Loucy (cell line): Measurements from ENCODE around the gene MYOZ2.

Experiments
- H2AFZ ChIP-seq: fragments of 200-600 bp; sonication (generic); 2 replicates; pipeline ENCODE4 v1.6.0; 2016; ENCODE audit warnings: antibody characterized with exemption, mild to moderate bottlenecking, low read length, moderate library complexity
- H3F3A ChIP-seq: fragments of 200-600 bp; 2 replicates; pipeline ENCODE4 v1.6.0; 2016; ENCODE audit warnings: antibody characterized with exemption, low read depth, mild to moderate bottlenecking
- H3K27me3 ChIP-seq: fragments of 200-600 bp; sonication (generic); 2 replicates; pipeline ENCODE4 v1.6.1; 2014; ENCODE audit warnings: low read length, mild to moderate bottlenecking; ENCODE audit not compliant: insufficient read depth, poor library complexity, severe bottlenecking
- H3K36me3 ChIP-seq: fragments of 200-600 bp; sonication (generic); 2 replicates; pipeline ENCODE4 v1.6.1; 2016; ENCODE audit warnings: low read length; ENCODE audit not compliant: insufficient read depth
- H3K4me1 ChIP-seq: fragments of 200-600 bp; sonication (generic); 2 replicates; pipeline ENCODE4 v1.5.1; 2014; ENCODE audit warnings: low read length, mild to moderate bottlenecking; ENCODE audit not compliant: insufficient read depth, poor library complexity, severe bottlenecking
- H3K4me2 ChIP-seq: fragments of 200-600 bp; sonication (generic); 2 replicates; pipeline ENCODE4 v1.6.0; 2014; ENCODE audit warnings: antibody characterized with exemption, low read length, low read depth, mild to moderate bottlenecking; ENCODE audit not compliant: poor library complexity, severe bottlenecking
- H3K4me3 ChIP-seq: fragments of 200-600 bp; sonication (generic); 2 replicates; pipeline ENCODE4 v1.5.1; 2014; ENCODE audit warnings: low read length, mild to moderate bottlenecking, mixed read lengths; ENCODE audit not compliant: poor library complexity, severe bottlenecking
- H3K79me2 ChIP-seq: fragments of 200-600 bp; sonication (generic); 2 replicates; pipeline ENCODE4 v1.6.1; 2014; ENCODE audit warnings: low read length; ENCODE audit not compliant: insufficient read depth
- H3K9ac ChIP-seq: fragments of 200-600 bp; sonication (generic); 2 replicates; pipeline ENCODE4 v1.6.0; 2014; ENCODE audit warnings: mild to moderate bottlenecking, low read depth, low read length, moderate library complexity; ENCODE audit not compliant: poor library complexity, severe bottlenecking
- H3K9me2 ChIP-seq: fragments of 200-600 bp; sonication (generic); replicated peaks from 2 replicates; pipeline ENCODE4 v1.6.1; 2016; ENCODE audit warnings: low read depth, low read length, mixed read lengths
- H3K9me3 ChIP-seq: fragments of 200-600 bp; sonication (generic); 2 replicates; pipeline ENCODE4 v1.6.1; 2014; ENCODE audit warnings: mild to moderate bottlenecking, antibody characterized with exemption, low read length, low read depth; ENCODE audit not compliant: insufficient read depth
- H4K20me1 ChIP-seq: fragments of 200-600 bp; sonication (generic); 2 replicates; pipeline ENCODE4 v1.6.0; 2014; ENCODE audit warnings: antibody characterized with exemption, low read length, mild to moderate bottlenecking; ENCODE audit not compliant: insufficient read depth, poor library complexity, severe bottlenecking
- CTCF ChIP-seq: fragments of 200-600 bp; sonication (generic); conservative IDR thresholded peaks from 2 replicates; pipeline ENCODE4 v1.5.1; 2014; ENCODE audit warnings: mild to moderate bottlenecking, antibody characterized with exemption, low read length
- EZH2phosphoT487 ChIP-seq: fragments of 200-600 bp; IDR thresholded peaks from 2 replicates; pipeline ENCODE4 v1.6.1; 2018; ENCODE audit warnings: antibody characterized with exemption, mild to moderate bottlenecking, moderate library complexity, borderline replicate concordance

MYOZ2 gene

GRCh38 chr4:119231491-119231890 lies 95.9 kb downstream of the MYOZ2 start:
- no peaks in the 10 kb centered on the region for H3K36me3 ChIP-seq
- no peaks in the 10 kb centered on the region for H3K27me3 ChIP-seq
- H3K9me2 ChIP-seq: no peaks in the 10 kb centered on the region
- no peaks in the 10 kb centered on the region for H3K9me3 ChIP-seq
- H3K79me2 ChIP-seq: no peaks in the 10 kb centered on the region
- no peak overlapping the region for H3K4me2 ChIP-seq
- H4K20me1 ChIP-seq: no peaks in the 10 kb centered on the region
- no peak overlapping the region for H2AFZ ChIP-seq
- no peaks in the 10 kb centered on the region for H3F3A ChIP-seq
- no peak overlapping the region for H3K9ac ChIP-seq
- H3K4me1 ChIP-seq: no peaks in the 10 kb centered on the region
- H3K4me3 ChIP-seq: no peak overlapping the region
- no peak for TF ChIP-seq CTCF
- no peak for TF ChIP-seq EZH2phosphoT487

GRCh38 chr4:119232286-119232685 lies 96.7 kb downstream of the MYOZ2 start:
- no peaks in the 10 kb centered on the region for H3K36me3 ChIP-seq
- H3K9me3 ChIP-seq: no peaks in the 10 kb centered on the region
- no peak overlapping the region for H3K9ac ChIP-seq
- TF ChIP-seq CTCF (no peak), EZH2phosphoT487 (no peak)
- H2AFZ ChIP-seq: no peak overlapping the region
- H3K27me3 ChIP-seq: no peaks in the 10 kb centered on the region
- H3K4me3 ChIP-seq: no peak overlapping the region
- no peaks in the 10 kb centered on the region for H3K9me2 ChIP-seq
- H4K20me1 ChIP-seq: no peaks in the 10 kb centered on the region
- H3K4me1 ChIP-seq: no peaks in the 10 kb centered on the region
- H3F3A ChIP-seq: no peaks in the 10 kb centered on the region
- H3K79me2 ChIP-seq: no peaks in the 10 kb centered on the region
- H3K4me2 ChIP-seq: no peak overlapping the region

- Histone ChIP-seq H2AFZ (no peak overlapping the region), H4K20me1 (no peaks in the 10 kb centered on the region), H3K9me2 (no peaks in the 10 kb centered on the region), H3K27me3 (no peaks in the 10 kb centered on the region), H3K9ac (no peak overlapping the region), H3K4me1 (no peaks in the 10 kb centered on the region), H3K4me3 (no peak overlapping the region), H3K36me3 (no peaks in the 10 kb centered on the region), H3K9me3 (no peaks in the 10 kb centered on the region), H3K4me2 (no peak overlapping the region), H3F3A (no peaks in the 10 kb centered on the region), H3K79me2 (no peaks in the 10 kb centered on the region)
- TF ChIP-seq EZH2phosphoT487 (no peak), CTCF (no peak)
Observed at GRCh38 chr4:119233191-119233590, 97.6 kb downstream of the MYOZ2 start.
